H1 (cell line): ENCODE data around the gene RPL12. TPM values are rescaled to one million over a fixed set of nuclear protein-coding genes. Genes with fewer than 3 reads are reported as not detected.

Experiments
- BACH1 ChIP-seq: IDR thresholded peaks from 2 replicates; pipeline ENCODE4 v1.6.1; 2012; ENCODE audit warnings: low read length, improper control_type of control experiment
- BRCA1 ChIP-seq: IDR thresholded peaks from 2 replicates; pipeline ENCODE4 v1.6.1; 2012; ENCODE audit warnings: low read depth, low read length, improper control_type of control experiment
- CBX8 ChIP-seq: fragments of 300-800, 300-1000 bp; sonication (generic); IDR thresholded peaks from 2 replicates; pipeline ENCODE4 v1.7.1; 2016; ENCODE audit warnings: low read depth, low read length, borderline replicate concordance
- CHD2 ChIP-seq: IDR thresholded peaks from 2 replicates; pipeline ENCODE4 v1.6.1; 2012; ENCODE audit warnings: low read length, improper control_type of control experiment
- CREB1 ChIP-seq: IDR thresholded peaks from 2 replicates; pipeline ENCODE4 v1.6.1; 2012; ENCODE audit warnings: inconsistent platforms
- EP300 ChIP-seq, 2 experiments: IDR thresholded peaks; 1 replicate in 1 of 2; 2 replicates in 1 of 2; pipeline ENCODE4 v1.6.1; 2011 to 2012; ENCODE audit warnings: low read depth in 2 of 2, low read length in 2 of 2, mild to moderate bottlenecking in 2 of 2, borderline replicate concordance in 1 of 2, inconsistent platforms in 1 of 2, moderate library complexity in 1 of 2
- GTF2F1 ChIP-seq: IDR thresholded peaks from 2 replicates; pipeline ENCODE4 v1.6.1; 2012; ENCODE audit warnings: low read depth, low read length, improper control_type of control experiment, borderline replicate concordance
- JUN ChIP-seq: IDR thresholded peaks from 2 replicates; pipeline ENCODE4 v1.6.1; 2011; ENCODE audit warnings: low read depth, mild to moderate bottlenecking, improper control_type of control experiment, low read length
- RXRA ChIP-seq: IDR thresholded peaks from 2 replicates; pipeline ENCODE4 v1.6.1; 2011; ENCODE audit warnings: low read depth, mild to moderate bottlenecking, low read length, moderate library complexity; ENCODE audit not compliant: insufficient read depth
- TAF7 ChIP-seq: optimal IDR thresholded peaks from 2 replicates; pipeline ENCODE3; 2011; ENCODE audit warnings: low read depth, mild to moderate bottlenecking, inconsistent platforms, low read length, moderate library complexity, borderline replicate concordance
- TEAD4 ChIP-seq: IDR thresholded peaks from 2 replicates; pipeline ENCODE4 v1.6.1; 2012; ENCODE audit warnings: low read depth, low read length, inconsistent platforms, mixed read lengths
- polyA plus RNA-seq, 7 experiments: library from polyadenylated mRNA; depleted of rRNA in 3 of 7; stranded (reverse) in 5 of 7; unstranded in 2 of 7; fragments of >200 nt in 5 of 7; fragments of 200-250 nt in 2 of 7; gene quantifications; 1 replicate in 5 of 7; 2 replicates in 1 of 7; 4 replicates in 1 of 7; pipeline versions ENCODE4 v1.2.1 to v1.2.3, GENCODE V29; 2011 to 2013; ENCODE audit warnings: missing spikeins in 2 of 7, mixed read lengths in 2 of 7
- total RNA-seq: library from RNA; stranded (reverse); fragmentation: NEBNext Ultra II Directional; extraction: Animal tissue kit (Norgen Biotek cat#: 25700); gene quantifications from 2 replicates; pipeline ENCODE4 v1.2.1, GENCODE V29; 2021
- TF ChIP-seq, protein P1 (sequence below), 3 experiments: IDR thresholded peaks; 1 replicate in 2 of 3; 2 replicates in 1 of 3; pipeline versions ENCODE4 v1.5.1 to v1.6.1; 2011; ENCODE audit warnings: low read length in 3 of 3, mild to moderate bottlenecking in 3 of 3, inconsistent platforms in 2 of 3, low read depth in 1 of 3, moderate library complexity in 1 of 3; ENCODE audit not compliant: insufficient read depth in 1 of 3; ENCODE audit errors: control extremely low read depth in 1 of 3
- TF ChIP-seq, protein P2 (sequence below): IDR thresholded peaks from 2 replicates; pipeline ENCODE4 v1.6.1; 2012; ENCODE audit warnings: inconsistent platforms

The RPL12 gene
- total and polyA plus RNA-seq, 2 of the 8 experiments (the other 6 are each of a cell fraction or from before 2014, with no cell fraction given): 1,993 to 4,892 TPM

DNA sequence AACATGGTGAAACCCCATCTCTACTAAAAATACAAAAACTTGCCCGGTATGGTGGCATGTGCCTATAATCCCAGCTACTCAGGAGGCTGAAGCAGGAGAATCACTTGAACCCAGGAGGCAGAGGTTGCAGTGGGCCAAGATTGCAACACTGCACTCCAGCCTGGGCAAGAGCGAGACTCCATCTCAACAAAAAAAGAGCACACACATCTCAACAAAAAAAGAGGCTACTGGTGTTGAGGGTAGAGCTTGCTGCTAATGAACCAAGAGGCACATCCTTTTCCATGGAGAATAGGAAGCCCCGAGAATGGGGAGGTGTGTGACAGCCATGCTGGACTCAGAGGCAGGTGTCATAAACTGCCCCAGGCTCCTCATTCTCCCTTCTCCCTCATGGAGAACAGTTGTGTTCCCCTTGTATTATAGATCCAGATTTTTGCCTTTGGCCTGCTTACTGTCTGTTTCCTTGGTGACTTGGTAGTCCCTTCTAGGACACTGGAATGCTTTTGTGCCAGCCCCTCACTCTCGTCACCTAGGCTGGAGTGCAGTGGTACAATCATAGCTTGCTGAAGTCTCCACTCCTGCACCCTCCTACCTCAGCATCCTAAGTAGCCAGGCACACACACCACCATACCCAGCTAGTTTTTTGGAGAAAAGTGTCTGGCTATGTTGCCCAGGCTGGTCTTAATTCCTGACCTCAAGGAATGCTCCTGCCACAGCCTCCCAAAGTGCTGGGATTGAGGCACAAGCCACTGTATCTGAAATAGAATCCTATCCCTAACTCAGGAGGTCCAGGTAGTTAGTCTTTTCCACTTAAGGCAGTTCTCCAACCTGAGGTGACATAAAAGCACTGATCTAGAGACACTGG, 5.1 kb downstream of the RPL12 start (continued):
- no peak for TF ChIP-seq CREB1
- no peak for TF ChIP-seq CHD2
- no peak for TF ChIP-seq BRCA1
- no peak for TF ChIP-seq BACH1
- TF ChIP-seq, protein P1, sequence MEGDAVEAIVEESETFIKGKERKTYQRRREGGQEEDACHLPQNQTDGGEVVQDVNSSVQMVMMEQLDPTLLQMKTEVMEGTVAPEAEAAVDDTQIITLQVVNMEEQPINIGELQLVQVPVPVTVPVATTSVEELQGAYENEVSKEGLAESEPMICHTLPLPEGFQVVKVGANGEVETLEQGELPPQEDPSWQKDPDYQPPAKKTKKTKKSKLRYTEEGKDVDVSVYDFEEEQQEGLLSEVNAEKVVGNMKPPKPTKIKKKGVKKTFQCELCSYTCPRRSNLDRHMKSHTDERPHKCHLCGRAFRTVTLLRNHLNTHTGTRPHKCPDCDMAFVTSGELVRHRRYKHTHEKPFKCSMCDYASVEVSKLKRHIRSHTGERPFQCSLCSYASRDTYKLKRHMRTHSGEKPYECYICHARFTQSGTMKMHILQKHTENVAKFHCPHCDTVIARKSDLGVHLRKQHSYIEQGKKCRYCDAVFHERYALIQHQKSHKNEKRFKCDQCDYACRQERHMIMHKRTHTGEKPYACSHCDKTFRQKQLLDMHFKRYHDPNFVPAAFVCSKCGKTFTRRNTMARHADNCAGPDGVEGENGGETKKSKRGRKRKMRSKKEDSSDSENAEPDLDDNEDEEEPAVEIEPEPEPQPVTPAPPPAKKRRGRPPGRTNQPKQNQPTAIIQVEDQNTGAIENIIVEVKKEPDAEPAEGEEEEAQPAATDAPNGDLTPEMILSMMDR (IDR thresholded peaks at IDR 0.05; ENCODE audit: control extremely low read depth in 1 of 3, insufficient read depth in 1 of 3, low read depth in 1 of 3, low read length in 3 of 3): no peak
- no peak for TF ChIP-seq RXRA
- no peak for TF ChIP-seq GTF2F1
- TF ChIP-seq, protein P2, sequence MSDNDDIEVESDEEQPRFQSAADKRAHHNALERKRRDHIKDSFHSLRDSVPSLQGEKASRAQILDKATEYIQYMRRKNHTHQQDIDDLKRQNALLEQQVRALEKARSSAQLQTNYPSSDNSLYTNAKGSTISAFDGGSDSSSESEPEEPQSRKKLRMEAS: no peak
- peak; percentile 8; the same call in 1 of the 2 replicates for TF ChIP-seq TEAD4
- no peak for TF ChIP-seq JUN
- TF ChIP-seq TAF7: no peak
- no peak for TF ChIP-seq EP300 (IDR thresholded peaks at IDR 0.05; ENCODE audit: borderline replicate concordance in 1 of 2, low read depth in 2 of 2, low read length in 2 of 2)
- TF ChIP-seq CBX8: no peak
